Measurements from ENCODE around the gene CTBP1. TPM values are rescaled to one million over a fixed set of nuclear protein-coding genes. Genes with fewer than 3 reads are reported as not detected.

CTBP1 gene
- total RNA-seq, 1 experiment from 2014 or later, result 187 TPM

GRCh38 chr4:1251773-1252066, 2.8 kb upstream of the CTBP1 start:
- H3K27me3 ChIP-seq (replicated peaks; ENCODE audit: insufficient read depth, low read depth, low read length, poor library complexity), result no peaks in the 10 kb centered on the region
- intact Hi-C loops (cut with micrococcal nuclease; ENCODE audit: unreplicated experiment), result no loop called here
- peaks cover 16% of the 10 kb centered on the region for H3K36me3 ChIP-seq (ENCODE audit: insufficient read depth, low read length, poor library complexity, severe bottlenecking)
- POLR2A ChIA-PET (ENCODE audit: low non-redundant PET), result no interaction called here
- no TSS peak for BruUV-seq (replicated peaks)
- TF ChIP-seq EZH2 (IDR thresholded peaks at IDR 0.05; ENCODE audit: borderline replicate concordance, low read depth, low read length, poor library complexity, severe bottlenecking) (no peak), CTCF (conservative IDR thresholded peaks at IDR 0.05; ENCODE audit: low read depth, low read length) (no peak)
- H3K27ac ChIP-seq (ENCODE audit: low read depth, low read length, poor library complexity, severe bottlenecking), result no peak overlapping the region
- no peak for DNase-seq (ENCODE audit: low spot score)
- peaks cover 57% of the 10 kb centered on the region for H3K9me3 ChIP-seq (ENCODE audit: low read depth, low read length, poor library complexity, severe bottlenecking)
- peaks cover 5% of the 10 kb centered on the region for H3K4me1 ChIP-seq (ENCODE audit: insufficient read depth, low read length, poor library complexity, severe bottlenecking)
- H3K4me3 ChIP-seq (ENCODE audit: low read depth, low read length, poor library complexity, severe bottlenecking), result no peak overlapping the region
- CTCF ChIA-PET, result no interaction called here

GRCh38 chr4:1250921-1251772, 2.2 kb upstream of the CTBP1 start:
- intact Hi-C loops (cut with micrococcal nuclease; ENCODE audit: unreplicated experiment), result no loop called here
- H3K27ac ChIP-seq (ENCODE audit: low read depth, low read length, poor library complexity, severe bottlenecking), result no peak overlapping the region
- peaks cover 16% of the 10 kb centered on the region for H3K36me3 ChIP-seq (ENCODE audit: insufficient read depth, low read length, poor library complexity, severe bottlenecking)
- ChIA-PET CTCF (no interaction called here), POLR2A (ENCODE audit: low non-redundant PET) (no interaction called here)
- peaks cover 57% of the 10 kb centered on the region for H3K9me3 ChIP-seq (ENCODE audit: low read depth, low read length, poor library complexity, severe bottlenecking)
- no peaks in the 10 kb centered on the region for H3K27me3 ChIP-seq (replicated peaks; ENCODE audit: insufficient read depth, low read depth, low read length, poor library complexity)
- no peak for DNase-seq (ENCODE audit: low spot score)
- BruUV-seq (replicated peaks), result no TSS peak
- no peak for TF ChIP-seq CTCF (conservative IDR thresholded peaks at IDR 0.05; ENCODE audit: low read depth, low read length)
- TF ChIP-seq EZH2 (IDR thresholded peaks at IDR 0.05; ENCODE audit: borderline replicate concordance, low read depth, low read length, poor library complexity, severe bottlenecking), result no peak
- H3K4me3 ChIP-seq (ENCODE audit: low read depth, low read length, poor library complexity, severe bottlenecking), result no peak overlapping the region
- peaks cover 8% of the 10 kb centered on the region for H3K4me1 ChIP-seq (ENCODE audit: insufficient read depth, low read length, poor library complexity, severe bottlenecking)

- peaks cover 50% of the 10 kb centered on the region for H3K9me3 ChIP-seq (ENCODE audit: low read depth, low read length, poor library complexity, severe bottlenecking)
- POLR2A ChIA-PET (ENCODE audit: low non-redundant PET), result no interaction called here
- no TSS peak for BruUV-seq (replicated peaks)
- intact Hi-C loops (cut with micrococcal nuclease; ENCODE audit: unreplicated experiment), result no loop called here
- H3K27me3 ChIP-seq (replicated peaks; ENCODE audit: insufficient read depth, low read depth, low read length, poor library complexity), result no peaks in the 10 kb centered on the region
- DNase-seq (ENCODE audit: low spot score), result no peak
- H3K27ac ChIP-seq (ENCODE audit: low read depth, low read length, poor library complexity, severe bottlenecking), result no peak overlapping the region
- CTCF ChIA-PET, result no interaction called here
- H3K36me3 ChIP-seq (ENCODE audit: insufficient read depth, low read length, poor library complexity, severe bottlenecking), result peaks cover 16% of the 10 kb centered on the region
- H3K4me3 ChIP-seq (ENCODE audit: low read depth, low read length, poor library complexity, severe bottlenecking), result no peak overlapping the region
- peaks cover 8% of the 10 kb centered on the region for H3K4me1 ChIP-seq (ENCODE audit: insufficient read depth, low read length, poor library complexity, severe bottlenecking)
- no peak for TF ChIP-seq EZH2 (IDR thresholded peaks at IDR 0.05; ENCODE audit: borderline replicate concordance, low read depth, low read length, poor library complexity, severe bottlenecking)
- no peak for TF ChIP-seq CTCF (conservative IDR thresholded peaks at IDR 0.05; ENCODE audit: low read depth, low read length)
Measured at GRCh38 chr4:1250527-1250812, 1.5 kb upstream of the CTBP1 start.

Measured in A673 (cell line).